OCI-LY7 (cell line): ENCODE measurements around the gene FBXO40. TPM values are rescaled to one million over a fixed set of nuclear protein-coding genes. Genes with fewer than 3 reads are reported as not detected.

Source experiments
- BruUV-seq: library from RNA; stranded (reverse); fragments of 400-500 nt; replicated peaks from 2 replicates; lab custom pipeline; 2021; lab: Mats Ljungman, UMichigan
- CTCF ChIA-PET: fragments of 300-600 bp; sonication (Branson Sonifier 250); formaldehyde crosslinking; loops from one replicate; lab custom pipeline; 2022; ENCODE audit warnings: antibody characterized with exemption; ENCODE audit not compliant: unreplicated experiment; lab: Charles Lee
- POLR2A ChIA-PET: fragments of 300-600 bp; sonication (Branson Sonifier 250); formaldehyde crosslinking; loops from one replicate; lab custom pipeline; 2022; ENCODE audit warnings: antibody characterized with exemption; lab: Charles Lee
- DNase-seq: peaks from one replicate; pipeline ENCODE4 v3.0.0-alpha.2; 2015; ENCODE audit warnings: low spot score
- H2AFZ ChIP-seq: fragments of 200-600 bp; sonication (generic), shearing (Covaris generic); 2 replicates; pipeline ENCODE4 v1.6.1; 2014; ENCODE audit warnings: mild to moderate bottlenecking, antibody characterized with exemption, low read length, moderate library complexity
- H3K27ac ChIP-seq: fragments of 200-600 bp; sonication (generic); 2 replicates; pipeline ENCODE4 v1.5.1; 2014; ENCODE audit warnings: mixed run types, low read depth, mild to moderate bottlenecking, moderate library complexity, low read length, inconsistent platforms; ENCODE audit not compliant: poor library complexity, severe bottlenecking
- H3K36me3 ChIP-seq: fragments of 200-600 bp; sonication (generic); 2 replicates; pipeline ENCODE4 v1.6.1; 2014; ENCODE audit warnings: mild to moderate bottlenecking, antibody characterized with exemption, low read length, moderate library complexity, mixed read lengths; ENCODE audit not compliant: insufficient read depth
- H3K4me1 ChIP-seq: fragments of 200-600 bp; sonication (generic); 2 replicates; pipeline ENCODE4 v1.5.1; 2014; ENCODE audit warnings: mild to moderate bottlenecking, low read length; ENCODE audit not compliant: insufficient read depth, poor library complexity, severe bottlenecking
- H3K4me2 ChIP-seq: fragments of 200-600 bp; sonication (generic); 2 replicates; pipeline ENCODE4 v1.6.1; 2014; ENCODE audit warnings: mild to moderate bottlenecking, low read length
- H3K4me3 ChIP-seq: fragments of 200-600 bp; sonication (generic); 2 replicates; pipeline ENCODE4 v1.5.1; 2014; ENCODE audit warnings: mild to moderate bottlenecking, low read depth, low read length; ENCODE audit not compliant: poor library complexity, severe bottlenecking
- H3K79me2 ChIP-seq: fragments of 200-600 bp; sonication (generic); 2 replicates; pipeline ENCODE4 v1.6.1; 2016; ENCODE audit warnings: low read depth, mild to moderate bottlenecking, low read length, moderate library complexity, mixed read lengths; ENCODE audit not compliant: insufficient read depth
- H3K9me2 ChIP-seq: fragments of 200-600 bp; sonication (generic); 2 replicates; pipeline ENCODE4 v1.6.1; 2016; ENCODE audit warnings: mild to moderate bottlenecking, low read length, mixed read lengths; ENCODE audit not compliant: insufficient read depth
- H3K9me3 ChIP-seq: fragments of 200-600 bp; sonication (generic); 2 replicates; pipeline ENCODE4 v1.6.1; 2014; ENCODE audit warnings: mild to moderate bottlenecking, mixed run types, low read length, mixed read lengths
- H4K20me1 ChIP-seq: fragments of 200-600 bp; sonication (generic); 2 replicates; pipeline ENCODE4 v1.6.1; 2014; ENCODE audit warnings: mild to moderate bottlenecking, antibody characterized with exemption, low read length, moderate library complexity, mixed read lengths; ENCODE audit not compliant: insufficient read depth
- CTCF ChIP-seq: fragments of 200-600 bp; sonication (generic); conservative IDR thresholded peaks from 2 replicates; pipeline ENCODE4 v1.5.1; 2014; ENCODE audit warnings: mild to moderate bottlenecking, antibody characterized with exemption, low read length, moderate library complexity, mixed read lengths
- EZH2phosphoT487 ChIP-seq: fragments of 200-600 bp; sonication (generic); IDR thresholded peaks from 2 replicates; pipeline ENCODE4 v1.6.1; 2018; ENCODE audit warnings: low read depth, borderline replicate concordance, mild to moderate bottlenecking, mixed run types, antibody characterized with exemption, low read length, moderate library complexity, mixed read lengths
- intact Hi-C: fragments of 100-400 bp; cut with micrococcal nuclease; formaldehyde crosslinking; loops from one replicate; pipeline ENCODE4 v1.10.0; 2022; ENCODE audit not compliant: unreplicated experiment
- total RNA-seq, 2 experiments: library from RNA; depleted of rRNA in 1 of 2; stranded (reverse); fragments of >200 nt in 1 of 2; shearing (Covaris generic) in 1 of 2; gene quantifications; 2 replicates each; pipeline ENCODE4 v1.2.3, GENCODE V29; 2014 to 2022

Gene FBXO40
- total RNA-seq, 2 experiments from 2014 or later: not detected

GRCh38 chr3:121661376-121661775 lies 68.2 kb downstream of the FBXO40 start:
- Histone ChIP-seq H3K79me2 (peaks cover 26% of the 10 kb centered on the region), H4K20me1 (no peaks in the 10 kb centered on the region), H2AFZ (peak overlapping the region; percentile 97), H3K36me3 (peaks cover 43% of the 10 kb centered on the region), H3K4me2 (peak overlapping the region; percentile 89), H3K4me3 (peak overlapping the region; percentile 75), H3K9me2 (no peaks in the 10 kb centered on the region), H3K27ac (peak overlapping the region; percentile 82), H3K4me1 (peaks cover 28% of the 10 kb centered on the region), H3K9me3 (no peaks in the 10 kb centered on the region)
- TF ChIP-seq CTCF (no peak), EZH2phosphoT487 (no peak)
- CTCF ChIA-PET: no interaction called here
- intact Hi-C loops: loop anchor here (5.0 kb wide), 2 partner anchors 176 to 191 kb away; partner anchors contain the start of genes EAF2 and IQCB1
- DNase-seq: peak; percentile 24
- POLR2A ChIA-PET: interaction anchor here (0.6 to 2.6 kb wide), 13 partner anchors 9 to 334 kb away, joined by 3 to 12 read pairs (median 3); partner anchors contain the start of gene POLQ
- BruUV-seq: no TSS peak

- ChIA-PET POLR2A (interaction anchor here (0.6 to 1.4 kb wide), 4 partner anchors 9 to 99 kb away, joined by 3 to 6 read pairs (median 5); no protein-coding TSS in a partner anchor), CTCF (no interaction called here)
- DNase-seq: no peak
- Histone ChIP-seq H3K4me3 (no peak overlapping the region), H3K27ac (no peak overlapping the region), H3K4me2 (no peak overlapping the region), H3K9me3 (no peaks in the 10 kb centered on the region), H3K36me3 (peaks cover 44% of the 10 kb centered on the region), H3K4me1 (peaks cover 28% of the 10 kb centered on the region), H3K79me2 (peaks cover 26% of the 10 kb centered on the region), H3K9me2 (no peaks in the 10 kb centered on the region), H2AFZ (no peak overlapping the region), H4K20me1 (no peaks in the 10 kb centered on the region)
- no TSS peak for BruUV-seq
- intact Hi-C loops: loop anchor here (5.0 kb wide), 2 partner anchors 175 to 190 kb away; partner anchors contain the start of genes EAF2 and IQCB1
- no peak for TF ChIP-seq EZH2phosphoT487
Measured at GRCh38 chr3:121662742-121663141, 69.6 kb downstream of the FBXO40 start.

GRCh38 chr3:121663171-121663847 lies 70.1 kb downstream of the FBXO40 start:
- CTCF ChIA-PET: no interaction called here
- no peak for DNase-seq
- Histone ChIP-seq H3K4me1 (peaks cover 27% of the 10 kb centered on the region), H3K79me2 (peaks cover 21% of the 10 kb centered on the region), H3K27ac (no peak overlapping the region), H3K9me2 (no peaks in the 10 kb centered on the region), H2AFZ (no peak overlapping the region), H3K9me3 (no peaks in the 10 kb centered on the region), H4K20me1 (no peaks in the 10 kb centered on the region), H3K4me3 (no peak overlapping the region), H3K4me2 (no peak overlapping the region), H3K36me3 (peaks cover 43% of the 10 kb centered on the region)
- intact Hi-C loops: loop anchor here (5.0 kb wide), 2 partner anchors 174 to 189 kb away; partner anchors contain the start of genes EAF2 and IQCB1
- BruUV-seq: no TSS peak
- no peak for TF ChIP-seq EZH2phosphoT487
- TF ChIP-seq CTCF: no peak
- POLR2A ChIA-PET: interaction anchor here (1.4 kb wide), 1 partner anchor 8 kb away, joined by 6 read pairs; no protein-coding TSS in a partner anchor
